NAMALWA (cell line): ENCODE results near the gene SH3D19.

ENCODE experiments used
- DNase-seq: peaks from one replicate; pipeline ENCODE4 v3.0.0-alpha.2; 2015; ENCODE audit warnings: low spot score

SH3D19 gene

GRCh38 chr4:151195801-151196200 lies 129.6 kb downstream of the SH3D19 start:
- no peak for DNase-seq

GRCh38 chr4:151193414-151193813 lies 132.0 kb downstream of the SH3D19 start:
- DNase-seq: no peak

GRCh38 chr4:151192556-151193235 lies 132.7 kb downstream of the SH3D19 start:
- DNase-seq: no peak

GRCh38 chr4:151184523-151185458 lies 140.6 kb downstream of the SH3D19 start:
- no peak for DNase-seq

GRCh38 chr4:151182455-151182996 lies 142.9 kb downstream of the SH3D19 start:
- no peak for DNase-seq

- DNase-seq: no peak
Observed at GRCh38 chr4:151176685-151177084, 148.7 kb downstream of the SH3D19 start.

GRCh38 chr4:151175754-151176631 lies 149.4 kb downstream of the SH3D19 start:
- no peak for DNase-seq

- no peak for DNase-seq
Observed at GRCh38 chr4:151175233-151175632, 150.2 kb downstream of the SH3D19 start.

GRCh38 chr4:151174784-151175183 lies 150.6 kb downstream of the SH3D19 start:
- no peak for DNase-seq

- DNase-seq: no peak
Observed at GRCh38 chr4:151173871-151174270, 151.5 kb downstream of the SH3D19 start.

GRCh38 chr4:151169900-151170299 lies 155.5 kb downstream of the SH3D19 start:
- DNase-seq: no peak

GRCh38 chr4:151169223-151169622 lies 156.2 kb downstream of the SH3D19 start:
- no peak for DNase-seq

GRCh38 chr4:151167561-151167960 lies 157.8 kb downstream of the SH3D19 start:
- DNase-seq: no peak

GRCh38 chr4:151166636-151167035 lies 158.8 kb downstream of the SH3D19 start:
- DNase-seq: no peak

- no peak for DNase-seq
Observed at GRCh38 chr4:151165205-151166000, 160.0 kb downstream of the SH3D19 start.

GRCh38 chr4:151163855-151164254 lies 161.6 kb downstream of the SH3D19 start:
- no peak for DNase-seq

GRCh38 chr4:151158979-151159378 lies 166.4 kb downstream of the SH3D19 start:
- DNase-seq: no peak

- DNase-seq: no peak
Observed at GRCh38 chr4:151157543-151157942, 167.9 kb downstream of the SH3D19 start.

GRCh38 chr4:151153585-151153984 lies 171.8 kb downstream of the SH3D19 start:
- no peak for DNase-seq

GRCh38 chr4:151152028-151152427 lies 173.4 kb downstream of the SH3D19 start:
- DNase-seq: no peak
